ENCODE measurements around the gene NRG3. TPM values are rescaled to one million over a fixed set of nuclear protein-coding genes. Genes with fewer than 3 reads are reported as not detected.
"Not testable (repeated sequence)": the region's sequence is repeated elsewhere in the genome, so short reads cannot be mapped to it uniquely, and the experiment has no call there.

NRG3 gene
- total and polyA plus RNA-seq, 2 donors (not counting 1 experiment from before 2014, with no cell fraction given), result not detected

GRCh38 chr10:82668221-82668895 is 793.4 kb downstream of the NRG3 start:
- H3K9ac ChIP-seq (ENCODE audit: insufficient read depth, low read length), result no peak overlapping the region

DNA sequence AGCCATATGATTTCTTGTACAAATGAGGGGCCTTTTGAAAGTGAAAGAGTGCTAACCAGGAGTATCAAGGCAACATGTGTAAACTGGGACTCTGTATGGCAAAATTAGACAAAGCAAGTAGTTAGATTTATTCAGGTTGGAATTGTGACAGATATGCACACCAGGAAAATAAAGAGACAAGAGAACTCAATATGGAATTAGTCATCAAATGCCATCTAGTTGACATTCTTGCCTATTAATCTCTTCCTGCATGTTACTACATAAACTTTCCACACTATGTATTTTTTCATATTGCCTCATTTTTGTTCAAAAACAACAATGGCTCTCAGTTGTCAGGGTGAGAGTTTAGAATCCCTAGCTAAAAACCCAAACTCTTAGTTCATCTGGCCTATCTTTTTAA is 799.0 kb downstream of the NRG3 start:
- H3K27ac ChIP-seq (ENCODE audit: insufficient read depth, low read length), result no peak overlapping the region
- no peaks in the 10 kb centered on the region for H3K27me3 ChIP-seq (ENCODE audit: control insufficient read depth, insufficient read depth, low read length)
- H3K79me2 ChIP-seq (ENCODE audit: control insufficient read depth, insufficient read depth, low read length), result no peaks in the 10 kb centered on the region
- TF ChIP-seq CTCF (conservative IDR thresholded peaks at IDR 0.05 in 1 of 2, IDR thresholded peaks at IDR 0.05 in 1 of 2; ENCODE audit: low read depth in 1 of 2, low read length in 2 of 2) (no peak), EZH2 (IDR thresholded peaks at IDR 0.05; ENCODE audit: low read length, missing control alignments) (no peak)
- H3K4me1 ChIP-seq (ENCODE audit: control insufficient read depth, extremely low read depth, insufficient read depth, low read length), result no peaks in the 10 kb centered on the region
- no peak overlapping the region for H3K9ac ChIP-seq (ENCODE audit: insufficient read depth, low read length)
- no peaks in the 10 kb centered on the region for H4K20me1 ChIP-seq (ENCODE audit: control insufficient read depth, extremely low read depth, insufficient read depth, low read length)
- DNase-seq (ENCODE audit: low read depth in 2 of 2), result no peak
- H3K36me3 ChIP-seq (ENCODE audit: control insufficient read depth, insufficient read depth, low read length), result no peaks in the 10 kb centered on the region
- H3K9me3 ChIP-seq (ENCODE audit: control insufficient read depth, insufficient read depth, low read depth, low read length), result no peaks in the 10 kb centered on the region
- H2AFZ ChIP-seq (ENCODE audit: low read length), result no peak overlapping the region
- no peak overlapping the region for H3K4me3 ChIP-seq (replicated peaks in 1 of 4; ENCODE audit: control extremely low read depth in 1 of 4, insufficient read depth in 1 of 4, low read depth in 3 of 4, low read length in 4 of 4)
- no peak overlapping the region for H3K4me2 ChIP-seq (ENCODE audit: extremely low read depth, insufficient read depth, low read length)

More at GRCh38 chr10:82668221-82668895, 793.4 kb downstream of the NRG3 start:
- H3K36me3 ChIP-seq (ENCODE audit: control insufficient read depth, insufficient read depth, low read length), result no peaks in the 10 kb centered on the region
- no peak for TF ChIP-seq EZH2 (IDR thresholded peaks at IDR 0.05; ENCODE audit: low read length, missing control alignments)
- no peak for TF ChIP-seq CTCF (conservative IDR thresholded peaks at IDR 0.05 in 1 of 2, IDR thresholded peaks at IDR 0.05 in 1 of 2; ENCODE audit: low read depth in 1 of 2, low read length in 2 of 2)
- H4K20me1 ChIP-seq (ENCODE audit: control insufficient read depth, extremely low read depth, insufficient read depth, low read length), result no peaks in the 10 kb centered on the region
- no peak overlapping the region for H3K4me2 ChIP-seq (ENCODE audit: extremely low read depth, insufficient read depth, low read length)
- no peaks in the 10 kb centered on the region for H3K27me3 ChIP-seq (ENCODE audit: control insufficient read depth, insufficient read depth, low read length)
- H3K27ac ChIP-seq (ENCODE audit: insufficient read depth, low read length), result no peak overlapping the region
- no peak overlapping the region for H3K4me3 ChIP-seq (replicated peaks in 1 of 4; ENCODE audit: control extremely low read depth in 1 of 4, insufficient read depth in 1 of 4, low read depth in 3 of 4, low read length in 4 of 4)
- DNase-seq (ENCODE audit: low read depth in 2 of 2), result peak in 1 of 2 donors; percentile 53
- H2AFZ ChIP-seq (ENCODE audit: low read length), result no peak overlapping the region
- H3K9me3 ChIP-seq (ENCODE audit: control insufficient read depth, insufficient read depth, low read depth, low read length), result no peaks in the 10 kb centered on the region
- no peaks in the 10 kb centered on the region for H3K79me2 ChIP-seq (ENCODE audit: control insufficient read depth, insufficient read depth, low read length)
- H3K4me1 ChIP-seq (ENCODE audit: control insufficient read depth, extremely low read depth, insufficient read depth, low read length), result no peaks in the 10 kb centered on the region

DNA sequence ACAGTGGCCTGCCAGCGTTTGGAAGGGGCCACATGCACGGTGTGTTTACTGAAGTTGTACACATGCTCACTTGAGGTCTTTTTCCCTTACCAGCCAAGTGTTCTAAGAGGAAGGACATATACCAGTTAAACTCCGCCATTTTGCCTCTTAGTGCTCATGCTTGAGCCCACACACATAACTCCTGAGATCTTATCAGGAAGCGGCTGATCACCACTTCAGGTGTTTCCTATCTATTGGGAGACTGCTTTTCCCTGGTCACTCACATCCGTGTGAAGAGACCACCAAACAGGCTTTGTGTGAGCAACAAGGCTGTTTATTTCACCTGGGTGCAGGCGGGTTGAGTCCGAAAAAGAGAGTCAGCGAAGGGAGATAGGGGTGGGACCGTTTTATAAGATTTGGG is 802.9 kb downstream of the NRG3 start:
- not testable (repeated sequence) for H3K9me3 ChIP-seq (ENCODE audit: control insufficient read depth, insufficient read depth, low read depth, low read length); H3K36me3 ChIP-seq (ENCODE audit: control insufficient read depth, insufficient read depth, low read length); H2AFZ ChIP-seq (ENCODE audit: low read length); H3K27ac ChIP-seq (ENCODE audit: insufficient read depth, low read length); H3K4me2 ChIP-seq (ENCODE audit: extremely low read depth, insufficient read depth, low read length); H3K9ac ChIP-seq (ENCODE audit: insufficient read depth, low read length); H3K27me3 ChIP-seq (ENCODE audit: control insufficient read depth, insufficient read depth, low read length); H4K20me1 ChIP-seq (ENCODE audit: control insufficient read depth, extremely low read depth, insufficient read depth, low read length); H3K79me2 ChIP-seq (ENCODE audit: control insufficient read depth, insufficient read depth, low read length); H3K4me1 ChIP-seq (ENCODE audit: control insufficient read depth, extremely low read depth, insufficient read depth, low read length); H3K4me3 ChIP-seq (replicated peaks in 1 of 4; ENCODE audit: control extremely low read depth in 1 of 4, insufficient read depth in 1 of 4, low read depth in 3 of 4, low read length in 4 of 4); DNase-seq (ENCODE audit: low read depth in 2 of 2)

GRCh38 chr10:82678451-82678850 is 803.5 kb downstream of the NRG3 start:
- not testable (repeated sequence) for DNase-seq (ENCODE audit: low read depth in 2 of 2); H3K4me3 ChIP-seq (replicated peaks in 1 of 4; ENCODE audit: control extremely low read depth in 1 of 4, insufficient read depth in 1 of 4, low read depth in 3 of 4, low read length in 4 of 4); H3K9ac ChIP-seq (ENCODE audit: insufficient read depth, low read length); H4K20me1 ChIP-seq (ENCODE audit: control insufficient read depth, extremely low read depth, insufficient read depth, low read length); H3K4me2 ChIP-seq (ENCODE audit: extremely low read depth, insufficient read depth, low read length); H3K27ac ChIP-seq (ENCODE audit: insufficient read depth, low read length); H3K79me2 ChIP-seq (ENCODE audit: control insufficient read depth, insufficient read depth, low read length); H3K36me3 ChIP-seq (ENCODE audit: control insufficient read depth, insufficient read depth, low read length); H3K27me3 ChIP-seq (ENCODE audit: control insufficient read depth, insufficient read depth, low read length); H3K9me3 ChIP-seq (ENCODE audit: control insufficient read depth, insufficient read depth, low read depth, low read length); H2AFZ ChIP-seq (ENCODE audit: low read length); H3K4me1 ChIP-seq (ENCODE audit: control insufficient read depth, extremely low read depth, insufficient read depth, low read length)

Data from fibroblast of lung (primary cell).